A673 (cell line): Measurements from ENCODE around the gene TAF7L.

Experiments used
- CTCF ChIP-seq: fragments of 300-800, 200-600 bp; sonication (generic); conservative IDR thresholded peaks from 2 replicates; pipeline ENCODE4 v1.5.1; 2017; ENCODE audit warnings: low read depth, mild to moderate bottlenecking, antibody characterized with exemption, low read length, moderate library complexity, mixed read lengths
- EZH2 ChIP-seq: fragments of 200-600 bp; sonication (generic); IDR thresholded peaks from 2 replicates; pipeline ENCODE4 v1.6.1; 2017; ENCODE audit warnings: borderline replicate concordance, low read depth, mild to moderate bottlenecking, mixed read lengths, antibody characterized with exemption, low read length; ENCODE audit not compliant: poor library complexity, severe bottlenecking

GRCh38 chrX:101220662-101221260, 70.4 kb downstream of the TAF7L start:
- TF ChIP-seq CTCF (no peak), EZH2 (no peak)
